Testis (tissue), 3 donors: ENCODE measurements around the gene HHIPL1. TPM values are rescaled to one million over a fixed set of nuclear protein-coding genes. Genes with fewer than 3 reads are reported as not detected.

Source experiments
- DNase-seq: peaks from one replicate; pipeline ENCODE4 v3.0.0-alpha.2; 2019
- H3K27ac ChIP-seq, 2 donors: fragments of 200-600 bp; sonication (generic); one replicate each; pipeline ENCODE4 v1.5.1; 2019
- H3K27me3 ChIP-seq: fragments of 200-600 bp; sonication (generic); one replicate; pipeline ENCODE4 v1.5.1; 2019
- H3K36me3 ChIP-seq: fragments of 200-600 bp; sonication (generic); one replicate; pipeline ENCODE4 v1.5.1; 2017; ENCODE audit warnings: low read depth; ENCODE audit errors: missing control alignments
- H3K4me1 ChIP-seq: fragments of 200-600 bp; sonication (generic); one replicate; pipeline ENCODE4 v1.5.1; 2019
- H3K4me3 ChIP-seq, 2 donors: fragments of 200-600 bp; sonication (generic); one replicate each; pipeline ENCODE4 v1.5.1; 2017 to 2019
- H3K9me3 ChIP-seq: fragments of 200-600 bp; sonication (generic); one replicate; pipeline ENCODE4 v1.5.1; 2017
- POLR2A ChIP-seq: fragments of 450-650 bp; IDR thresholded peaks from one replicate; pipeline ENCODE4 v1.6.1; 2017; ENCODE audit warnings: antibody characterized with exemption, mild to moderate bottlenecking, moderate library complexity
- WGBS, 2 donors: methylation state at CpG; one replicate each; pipeline ENCODE4 v1.1.5; 2018; 5-methylcytosine and 5-hydroxymethylcytosine counted together
- intact Hi-C: fragments of 100-400 bp; cut with DNase I; formaldehyde crosslinking; loops from one replicate; pipeline ENCODE4 v1.15.1; 2023; ENCODE audit warnings: low total_unique reads
- polyA plus RNA-seq: library from polyadenylated mRNA; stranded (reverse); fragments of 350-450 nt; fragmentation: Illumina TruSeq; extraction: RNeasy Lipid Tissue Mini Kit (QIAGEN cat#74804); gene quantifications from one replicate; pipeline ENCODE4 v1.2.3, GENCODE V29; 2014; ENCODE audit warnings: low read depth, low replicate concordance; ENCODE audit not compliant: insufficient read depth
- total RNA-seq, 2 donors: library from RNA; depleted of rRNA; stranded (reverse); fragments of >200 nt; gene quantifications; one replicate each; pipeline ENCODE4 v1.2.3, GENCODE V29; 2016
- TF ChIP-seq, protein P1 (sequence below), 3 experiments: fragments of 450-650 bp in 2 of 3; fragments of 200-600 bp in 1 of 3; sonication (generic) in 1 of 3; IDR thresholded peaks; one replicate each; pipeline ENCODE4 v1.5.1; 2016 to 2019; ENCODE audit warnings: antibody characterized with exemption in 3 of 3, mild to moderate bottlenecking in 2 of 3, moderate library complexity in 1 of 3

The HHIPL1 gene
- total and polyA plus RNA-seq, 3 donors from 2014 or later: 1.0 to 3.9 (median 2.7) TPM

DNA sequence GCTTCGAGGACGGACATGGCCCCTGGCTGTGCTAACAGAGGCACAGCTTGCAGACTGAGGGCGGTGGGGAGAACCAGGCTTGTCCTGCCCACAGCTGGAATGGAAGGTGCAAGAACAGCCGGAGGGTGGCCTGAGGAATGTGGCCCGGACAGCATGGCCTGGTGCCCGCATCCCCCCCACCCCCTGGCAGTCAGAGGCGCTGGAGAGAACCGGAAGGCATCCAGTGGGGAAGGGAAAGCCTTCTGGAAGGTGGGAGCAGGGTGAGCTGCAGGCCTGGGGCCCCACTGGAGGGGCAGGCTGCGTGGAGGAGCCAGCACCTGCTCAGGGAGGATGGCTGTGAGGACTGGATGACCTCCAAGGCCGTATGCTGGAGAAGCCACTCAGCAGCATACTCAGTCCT is 31.0 kb downstream of the HHIPL1 start:
- H3K4me1 ChIP-seq: no peaks in the 10 kb centered on the region
- H3K4me3 ChIP-seq: no peak overlapping the region
- no peaks in the 10 kb centered on the region for H3K27me3 ChIP-seq
- no peaks in the 10 kb centered on the region for H3K9me3 ChIP-seq
- no peaks in the 10 kb centered on the region for H3K36me3 ChIP-seq
- TF ChIP-seq, protein P1, sequence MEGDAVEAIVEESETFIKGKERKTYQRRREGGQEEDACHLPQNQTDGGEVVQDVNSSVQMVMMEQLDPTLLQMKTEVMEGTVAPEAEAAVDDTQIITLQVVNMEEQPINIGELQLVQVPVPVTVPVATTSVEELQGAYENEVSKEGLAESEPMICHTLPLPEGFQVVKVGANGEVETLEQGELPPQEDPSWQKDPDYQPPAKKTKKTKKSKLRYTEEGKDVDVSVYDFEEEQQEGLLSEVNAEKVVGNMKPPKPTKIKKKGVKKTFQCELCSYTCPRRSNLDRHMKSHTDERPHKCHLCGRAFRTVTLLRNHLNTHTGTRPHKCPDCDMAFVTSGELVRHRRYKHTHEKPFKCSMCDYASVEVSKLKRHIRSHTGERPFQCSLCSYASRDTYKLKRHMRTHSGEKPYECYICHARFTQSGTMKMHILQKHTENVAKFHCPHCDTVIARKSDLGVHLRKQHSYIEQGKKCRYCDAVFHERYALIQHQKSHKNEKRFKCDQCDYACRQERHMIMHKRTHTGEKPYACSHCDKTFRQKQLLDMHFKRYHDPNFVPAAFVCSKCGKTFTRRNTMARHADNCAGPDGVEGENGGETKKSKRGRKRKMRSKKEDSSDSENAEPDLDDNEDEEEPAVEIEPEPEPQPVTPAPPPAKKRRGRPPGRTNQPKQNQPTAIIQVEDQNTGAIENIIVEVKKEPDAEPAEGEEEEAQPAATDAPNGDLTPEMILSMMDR (IDR thresholded peaks at IDR 0.05): no peak
- TF ChIP-seq POLR2A: no peak
- intact Hi-C loops: no loop called here
- 59% methylated on average over 10 of the region's 10 CpGs; no CpG with 5 or more reads in 1 of the 2 donors for WGBS, 2 donors
- DNase-seq: no peak
- no peak overlapping the region for H3K27ac ChIP-seq

DNA sequence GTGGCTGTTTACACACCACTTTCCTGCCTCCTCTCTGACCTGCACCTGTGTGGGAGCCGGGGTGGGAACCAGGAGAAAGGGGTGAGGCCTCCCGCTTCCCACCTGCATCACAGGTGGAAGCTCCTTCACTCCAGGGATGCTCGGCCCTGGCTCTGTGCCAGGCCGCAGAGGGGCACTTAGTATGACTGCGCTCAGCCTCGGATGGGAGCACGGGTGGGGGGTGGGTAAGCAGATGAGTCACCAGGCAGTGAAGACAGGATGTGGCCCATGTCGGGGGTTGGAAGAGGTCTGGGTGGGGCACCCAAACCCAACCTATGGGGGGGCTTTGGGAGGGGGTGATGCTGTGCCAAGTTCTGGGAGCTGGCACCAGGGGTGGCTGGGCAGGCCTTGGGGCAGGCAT is 31.7 kb downstream of the HHIPL1 start:
- Histone ChIP-seq H3K27me3 (no peaks in the 10 kb centered on the region), H3K27ac (no peak overlapping the region), H3K4me1 (no peaks in the 10 kb centered on the region), H3K36me3 (no peaks in the 10 kb centered on the region), H3K4me3 (no peak overlapping the region), H3K9me3 (no peaks in the 10 kb centered on the region)
- TF ChIP-seq, protein P1 (IDR thresholded peaks at IDR 0.05): no peak
- TF ChIP-seq POLR2A: no peak
- WGBS, 2 donors: 83% methylated on average over 7 to 8 of the region's 8 CpGs
- intact Hi-C loops: no loop called here
- DNase-seq: no peak

DNA sequence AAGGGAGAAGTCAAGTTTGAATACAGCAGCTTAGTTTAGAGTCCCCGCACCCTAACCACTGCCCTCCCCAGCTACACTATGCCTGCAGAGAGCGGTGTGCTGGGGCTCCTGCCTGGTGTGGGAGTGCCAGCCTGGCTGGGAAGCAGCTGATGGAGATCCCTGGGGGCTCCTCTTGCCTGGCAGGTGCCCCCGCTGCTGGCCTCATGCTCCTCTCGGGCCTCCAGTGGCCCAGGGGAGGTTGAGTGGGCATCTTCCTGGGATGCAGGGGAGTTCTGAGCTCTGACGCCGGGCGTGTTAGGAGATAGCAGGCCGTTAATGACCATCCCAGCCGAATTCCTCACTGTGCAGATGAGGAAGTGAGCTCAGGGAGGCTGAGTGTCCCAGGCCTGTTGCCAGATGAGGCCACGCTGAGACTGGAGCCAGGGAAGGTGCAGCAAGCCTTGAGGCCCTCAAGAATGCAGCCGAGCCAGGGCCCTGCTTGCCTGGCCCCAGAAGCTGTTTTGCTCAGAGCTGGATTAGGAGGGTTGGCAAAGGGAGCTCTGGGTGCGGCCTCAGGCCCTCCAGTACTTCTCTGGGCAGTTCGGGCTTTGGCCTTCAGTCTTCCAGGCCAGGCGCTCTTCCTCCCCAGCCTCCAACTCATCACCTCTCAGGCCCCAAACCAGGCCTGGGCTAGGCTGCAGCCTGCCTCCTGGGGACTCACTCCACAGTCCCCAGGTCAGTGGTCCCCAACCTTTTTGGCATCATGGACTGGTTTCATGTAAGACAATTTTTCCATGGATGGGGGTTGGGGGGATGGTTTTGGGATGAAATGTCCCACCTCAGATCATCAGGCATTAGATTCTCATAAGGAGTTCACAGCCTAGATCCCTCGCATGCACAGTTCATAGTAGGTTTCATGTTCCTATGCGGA is 32.6 kb downstream of the HHIPL1 start:
- H3K4me3 ChIP-seq: no peak overlapping the region
- WGBS, 2 donors: 63 to 75% methylated on average over 7 to 16 of the region's 16 CpGs
- no peak for TF ChIP-seq POLR2A
- TF ChIP-seq, protein P1 (IDR thresholded peaks at IDR 0.05): no peak
- H3K4me1 ChIP-seq: peaks cover under 1% of the 10 kb centered on the region
- no peaks in the 10 kb centered on the region for H3K36me3 ChIP-seq
- no peak overlapping the region for H3K27ac ChIP-seq
- intact Hi-C loops: no loop called here
- DNase-seq: no peak
- H3K9me3 ChIP-seq: no peaks in the 10 kb centered on the region
- no peaks in the 10 kb centered on the region for H3K27me3 ChIP-seq

DNA sequence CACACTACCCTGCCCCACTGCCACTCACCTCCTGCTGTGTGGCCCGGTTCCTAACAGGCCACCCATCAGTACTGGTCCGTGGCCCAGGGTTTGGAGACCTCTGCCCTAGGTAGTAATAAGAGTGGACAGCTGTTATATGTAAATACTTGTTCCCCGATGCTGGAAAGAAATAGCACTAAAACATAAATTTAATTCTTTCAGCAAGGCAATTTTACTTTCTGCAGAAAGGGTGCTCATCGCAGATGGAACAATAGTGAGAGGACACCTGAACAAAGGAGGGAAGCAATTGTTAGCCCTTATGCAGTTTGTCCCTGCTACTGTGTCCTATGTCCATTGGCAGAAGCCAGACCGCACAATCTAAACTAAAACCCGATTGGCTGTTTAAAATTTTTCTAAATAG is 33.3 kb downstream of the HHIPL1 start:
- Histone ChIP-seq H3K4me1 (peaks cover 8% of the 10 kb centered on the region), H3K9me3 (no peaks in the 10 kb centered on the region), H3K36me3 (no peaks in the 10 kb centered on the region), H3K27me3 (no peaks in the 10 kb centered on the region), H3K27ac (no peak overlapping the region), H3K4me3 (no peak overlapping the region)
- 91 to 97% methylated on average over 6 of the region's 6 CpGs for WGBS, 2 donors
- intact Hi-C loops: no loop called here
- TF ChIP-seq POLR2A: no peak
- TF ChIP-seq, protein P1 (IDR thresholded peaks at IDR 0.05): no peak
- DNase-seq: no peak
